Measurements from ENCODE around the gene ZNF101.
A peak's percentile ranks its signal among the peaks of the same experiment; 100 is the strongest.

ZNF101 gene

GRCh38 chr19:19643158-19644053 lies 25.2 kb upstream of the ZNF101 start, which contains the start of gene GMIP:
TSS of gene GMIP (minus strand) at chr19:19643657. CDS start at chr19:19643529, 128 bp downstream.
- peak within 1 kb of the TSS; percentile 54; the same call in 1 of the 2 replicates for H3K27ac ChIP-seq
- TF ChIP-seq CTCF (conservative IDR thresholded peaks at IDR 0.05) = peak; percentile 75

DNA sequence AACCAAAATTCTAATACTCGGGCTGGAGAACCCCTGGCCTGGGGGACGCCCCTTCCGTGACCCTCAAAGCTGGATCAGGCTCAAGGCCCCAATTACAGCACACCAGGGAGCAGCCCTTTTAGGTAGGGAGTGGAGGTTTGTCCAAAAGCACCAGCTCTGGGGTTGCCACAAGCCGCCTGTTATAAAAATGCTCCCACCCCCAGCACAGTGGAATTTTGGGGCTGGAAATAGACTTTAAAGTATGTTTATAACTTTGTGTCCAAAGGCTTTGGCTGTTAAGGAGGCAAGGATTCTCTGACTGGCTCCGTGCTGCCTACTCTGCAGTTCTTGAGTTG lies 24.6 kb upstream of the ZNF101 start:
- peak overlapping the region; percentile 54; the same call in 1 of the 2 replicates for H3K27ac ChIP-seq
- TF ChIP-seq CTCF (conservative IDR thresholded peaks at IDR 0.05) = peak; percentile 46

DNA sequence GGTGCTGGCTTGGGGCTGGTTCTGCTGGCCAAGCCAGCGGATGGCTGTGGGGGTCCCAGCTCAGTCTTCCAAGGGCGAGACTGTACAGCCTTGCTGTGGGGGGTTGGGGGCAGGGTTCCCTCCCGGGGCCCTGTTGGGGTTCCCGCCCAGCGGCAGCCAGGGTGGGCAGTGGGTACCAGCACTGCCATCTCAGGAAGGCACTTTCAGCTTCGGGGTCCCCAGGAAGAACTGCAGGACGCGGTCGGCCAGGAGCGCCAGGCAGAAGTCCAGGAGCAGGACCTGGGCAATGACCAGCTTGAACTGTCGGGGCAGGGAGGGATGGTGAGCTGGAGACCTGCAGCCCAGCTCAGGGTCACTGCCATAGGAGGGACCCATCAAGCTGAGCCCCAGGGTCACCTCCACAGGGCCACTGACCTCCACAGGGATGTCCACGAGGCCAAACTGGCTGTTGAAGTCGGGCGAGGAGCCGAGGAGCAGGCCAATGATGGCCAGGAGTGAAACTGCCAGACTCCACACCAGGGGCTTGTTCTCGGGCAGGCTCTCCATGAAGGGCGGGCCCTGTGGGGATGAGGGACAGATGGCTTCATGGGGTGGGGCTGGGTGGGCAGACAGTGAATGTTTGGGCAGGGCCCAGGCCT lies 23.3 kb upstream of the ZNF101 start:
- TF ChIP-seq CTCF (conservative IDR thresholded peaks at IDR 0.05) = no peak
- H3K27ac ChIP-seq = no peak overlapping the region

- H3K27ac ChIP-seq = no peak overlapping the region
- TF ChIP-seq CTCF (conservative IDR thresholded peaks at IDR 0.05) = no peak
These were observed 21.4 kb upstream of the ZNF101 start for GRCh38 chr19:19647037-19647835.

GRCh38 chr19:19649155-19649554 lies 19.5 kb upstream of the ZNF101 start:
- TF ChIP-seq CTCF (conservative IDR thresholded peaks at IDR 0.05) = no peak
- no peak overlapping the region for H3K27ac ChIP-seq

DNA sequence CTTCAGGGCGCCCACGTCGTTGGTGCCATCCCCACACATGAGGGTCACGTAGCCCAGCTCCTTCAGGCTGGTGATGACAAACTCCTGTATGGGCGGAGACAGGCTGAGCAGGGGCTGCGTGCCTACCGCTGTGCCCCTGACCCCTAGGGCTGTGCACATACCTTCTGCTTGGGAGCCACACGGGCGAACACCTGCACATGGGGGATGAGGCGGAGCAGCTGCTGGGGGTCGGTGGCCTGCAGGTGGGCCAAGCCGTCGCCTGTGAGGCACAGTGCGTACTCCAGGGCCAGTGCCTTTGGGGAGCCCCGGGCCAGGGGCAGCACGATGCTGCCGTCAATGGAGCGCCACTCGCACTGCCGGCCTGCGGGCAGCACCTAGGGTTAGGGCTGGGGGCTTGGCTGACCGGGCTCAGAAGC lies 19.1 kb upstream of the ZNF101 start:
- H3K27ac ChIP-seq = no peak overlapping the region
- TF ChIP-seq CTCF (conservative IDR thresholded peaks at IDR 0.05) = no peak

DNA sequence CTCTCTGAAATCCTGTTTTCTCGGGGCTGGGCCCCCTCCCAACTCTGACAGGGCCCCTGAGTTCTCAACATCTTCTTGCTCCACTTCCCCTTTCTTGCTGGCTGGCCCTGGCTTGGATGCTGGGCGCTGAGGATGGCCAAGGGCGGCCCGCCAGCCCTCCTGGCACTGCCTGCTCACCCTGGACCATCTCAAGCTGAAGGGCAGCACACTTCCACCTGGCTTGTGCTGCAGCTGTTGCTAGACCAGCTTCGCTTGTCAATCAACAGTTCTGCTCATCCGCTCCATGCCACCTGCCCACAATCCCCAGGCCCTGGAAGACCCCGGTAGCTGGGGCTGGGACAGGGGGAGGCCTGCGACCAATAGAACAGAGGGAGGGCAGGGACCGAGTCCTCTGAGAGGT lies 18.3 kb upstream of the ZNF101 start:
- no peak overlapping the region for H3K27ac ChIP-seq
- no peak for TF ChIP-seq CTCF (conservative IDR thresholded peaks at IDR 0.05)

Data from VCaP (cell line).